GM13976 (cell line): ENCODE data around the gene LCA5.

ENCODE experiments used
- DNase-seq: peaks from one replicate; pipeline ENCODE4 v3.0.0; 2012; ENCODE audit warnings: low spot score
- CTCF ChIP-seq: IDR thresholded peaks from 2 replicates; pipeline ENCODE4 v1.5.1; 2012; ENCODE audit warnings: borderline replicate concordance, mild to moderate bottlenecking; ENCODE audit not compliant: insufficient read depth; ENCODE audit errors: extremely low read depth, missing control alignments, control extremely low read depth
- in situ Hi-C: fragments of 300-500 bp; cut with MboI; formaldehyde crosslinking; loops from one replicate; pipeline ENCODE4 v1.12.0; 2022; ENCODE audit warnings: low sequenced_read_pairs, mixed read lengths, inconsistent platforms; ENCODE audit not compliant: unreplicated experiment

The LCA5 gene

GRCh38 chr6:79469376-79470246, 67.6 kb downstream of the LCA5 start:
- TF ChIP-seq CTCF, result no peak
- in situ Hi-C loops, result no loop called here
- DNase-seq, result no peak

- in situ Hi-C loops, result no loop called here
- DNase-seq, result no peak
Observed at GRCh38 chr6:79468587-79468986, 68.6 kb downstream of the LCA5 start.

GRCh38 chr6:79468116-79468515, 69.1 kb downstream of the LCA5 start:
- DNase-seq, result no peak
- no peak for TF ChIP-seq CTCF
- in situ Hi-C loops, result no loop called here

More at GRCh38 chr6:79468587-79468986, 68.6 kb downstream of the LCA5 start:
- no peak for TF ChIP-seq CTCF

GRCh38 chr6:79467716-79468115, 69.5 kb downstream of the LCA5 start:
- in situ Hi-C loops, result no loop called here
- no peak for DNase-seq
- TF ChIP-seq CTCF, result no peak

GRCh38 chr6:79466207-79466834, 70.9 kb downstream of the LCA5 start:
- TF ChIP-seq CTCF, result peak; percentile 38
- peak; percentile 31 for DNase-seq
- in situ Hi-C loops, result no loop called here

- in situ Hi-C loops, result no loop called here
Observed at GRCh38 chr6:79465381-79465780, 71.8 kb downstream of the LCA5 start.

More at GRCh38 chr6:79465381-79465780, 71.8 kb downstream of the LCA5 start:
- TF ChIP-seq CTCF, result no peak
- DNase-seq, result no peak
